A549 (cell line): Measurements from ENCODE around the gene LMBR1. TPM values are rescaled to one million over a fixed set of nuclear protein-coding genes. Genes with fewer than 3 reads are reported as not detected.

ENCODE experiments used
- ATAC-seq, 2 experiments: fragments of 200-7000 bp in 1 of 2; fragments of >200 bp in 1 of 2; cut with Nextera tagmentation in 1 of 2; cut with Tn5 transposase in 1 of 2; 3 replicates each; pipeline versions ENCODE4 v1.8.0 to v1.9.1; 2018 to 2020; ENCODE audit warnings: mild to moderate bottlenecking in 1 of 2, moderate library complexity in 1 of 2
- CTCF ChIA-PET: fragments of 300-600 bp; sonication (Branson Sonifier 250); formaldehyde crosslinking; extraction: SDS; loops from one replicate; lab custom pipeline; 2021; ENCODE audit warnings: antibody characterized with exemption, inconsistent platforms; lab: Yijun Ruan, JAX
- POLR2A ChIA-PET: fragments of 350-600 bp; formaldehyde crosslinking; extraction: SDS; loops from one replicate; lab custom pipeline; 2021; ENCODE audit warnings: antibody characterized with exemption, inconsistent platforms; lab: Yijun Ruan, JAX
- DNase-seq, 2 experiments: peaks; one replicate each; pipeline versions ENCODE4 v3.0.0 to v3.0.0-alpha.2; 2011 to 2016; ENCODE audit warnings: low read depth in 1 of 2, low spot score in 1 of 2
- FAIRE-seq: peaks from 2 replicates; lab custom pipeline; 2011; peaks lifted over from hg19 to GRCh38; lab: Jason Lieb, UNC
- H3K27ac ChIP-seq, 2 experiments: fragments of >200 bp; sonication (Bioruptor Twin); formaldehyde crosslinking; 3 replicates each; pipeline ENCODE4 v1.5.1; 2016 to 2017
- H3K4me1 ChIP-seq: fragments of >200 bp; sonication (Bioruptor Twin); formaldehyde crosslinking; 3 replicates; pipeline ENCODE4 v1.6.1; 2016
- H3K4me2 ChIP-seq: fragments of >200 bp; sonication (Bioruptor Twin); formaldehyde crosslinking; 3 replicates; pipeline ENCODE4 v1.6.1; 2016
- H3K4me3 ChIP-seq: fragments of >200 bp; sonication (Bioruptor Twin); formaldehyde crosslinking; 3 replicates; pipeline ENCODE4 v1.5.1; 2016
- H3K9me3 ChIP-seq: fragments of >200 bp; sonication (Bioruptor Twin); formaldehyde crosslinking; 3 replicates; pipeline ENCODE4 v1.6.1; 2016
- CBX2 ChIP-seq: fragments of 200-600 bp; sonication (generic); IDR thresholded peaks from 2 replicates; pipeline ENCODE4 v1.6.1; 2016; ENCODE audit warnings: low read depth, mild to moderate bottlenecking, borderline replicate concordance
- EHMT2 ChIP-seq: fragments of 200-600 bp; sonication (generic); IDR thresholded peaks from 2 replicates; pipeline ENCODE4 v1.6.1; 2016; ENCODE audit warnings: antibody characterized with exemption, low read depth, mild to moderate bottlenecking, moderate library complexity
- ESRRA ChIP-seq: fragments of 150-350 bp; IDR thresholded peaks from 2 replicates; pipeline ENCODE4 v1.6.1; 2014; ENCODE audit warnings: mild to moderate bottlenecking, low read length, borderline replicate concordance
- FOSB ChIP-seq: fragments of 250-450 bp; sonication (Bioruptor Pico); IDR thresholded peaks from 2 replicates; pipeline ENCODE4 v1.5.0; 2020; ENCODE audit warnings: mild to moderate bottlenecking, moderate library complexity
- FOSL2 ChIP-seq, 2 experiments: fragments of 450-650 bp in 1 of 2; fragments of >200 bp in 1 of 2; sonication (Bioruptor Twin) in 1 of 2; formaldehyde crosslinking; IDR thresholded peaks; 2 replicates each; pipeline versions ENCODE4 v1.5.0 to v1.6.1; 2016 to 2020; ENCODE audit warnings: mild to moderate bottlenecking in 1 of 2, moderate library complexity in 1 of 2
- FOXS1 ChIP-seq: fragments of 250-450 bp; sonication (Bioruptor Pico); IDR thresholded peaks from 2 replicates; pipeline ENCODE4 v1.5.0; 2020; ENCODE audit warnings: mild to moderate bottlenecking, moderate library complexity
- HDAC2 ChIP-seq: fragments of 200-600 bp; sonication (generic); IDR thresholded peaks from 2 replicates; pipeline ENCODE4 v1.6.1; 2016
- HOXB13 ChIP-seq: fragments of 250-450 bp; sonication (Bioruptor Pico); IDR thresholded peaks from 2 replicates; pipeline ENCODE4 v1.5.0; 2020; ENCODE audit warnings: low read depth, mild to moderate bottlenecking, moderate library complexity
- NR3C1 ChIP-seq: fragments of >200 bp; sonication (Bioruptor Twin); formaldehyde crosslinking; IDR thresholded peaks from 3 replicates; pipeline ENCODE4 v1.6.1; 2017
- POLR2AphosphoS2 ChIP-seq: conservative IDR thresholded peaks from 2 replicates; pipeline ENCODE4 v1.6.1; 2012; ENCODE audit warnings: low read length, improper control_type of control experiment, inconsistent platforms
- RAD21 ChIP-seq, 2 experiments: fragments of >200 bp in 1 of 2; sonication (Bioruptor Twin) in 1 of 2; formaldehyde crosslinking in 1 of 2; IDR thresholded peaks in 1 of 2; conservative IDR thresholded peaks in 1 of 2; 2 replicates in 1 of 2; 3 replicates in 1 of 2; pipeline ENCODE4 v1.6.1; 2012 to 2018; ENCODE audit warnings: inconsistent platforms in 1 of 2
- SMC3 ChIP-seq: fragments of >200 bp; sonication (Bioruptor Twin); formaldehyde crosslinking; IDR thresholded peaks from 3 replicates; pipeline ENCODE4 v1.6.1; 2018; ENCODE audit warnings: inconsistent platforms
- ZSCAN20 ChIP-seq: fragments of 250-450 bp; sonication (Bioruptor Pico); IDR thresholded peaks from 2 replicates; pipeline ENCODE4 v1.8.0; 2022; ENCODE audit warnings: mild to moderate bottlenecking, moderate library complexity
- WGBS: methylation state at CpG from one replicate; pipeline ENCODE4 v1.1.6; 2017; ENCODE audit errors: missing lambda C conversion rate; 5-methylcytosine and 5-hydroxymethylcytosine counted together
- polyA plus RNA-seq, 4 experiments: library from polyadenylated mRNA; depleted of rRNA in 3 of 4; stranded (reverse); fragments of >200 nt; fragmentation: RNase III in 1 of 4; extraction: RNeasy Plus Mini Kit Qiagen cat#74134 plus additional on column Dnase treatment in 1 of 4; gene quantifications; 2 replicates in 3 of 4; 3 replicates in 1 of 4; pipeline ENCODE4 v1.2.3, GENCODE V29; 2011 to 2017
- TF ChIP-seq, protein P1 (sequence below): IDR thresholded peaks from 2 replicates; pipeline ENCODE4 v1.6.1; 2012
- TF ChIP-seq, protein P2 (sequence below): fragments of 450-650 bp; IDR thresholded peaks from 2 replicates; pipeline ENCODE4 v1.6.1; 2014; ENCODE audit warnings: antibody characterized with exemption
- TF ChIP-seq, protein P3 (sequence below): fragments of >200 bp; sonication (Bioruptor Twin); formaldehyde crosslinking; IDR thresholded peaks from 3 replicates; pipeline ENCODE4 v1.5.1; 2016
- TF ChIP-seq, protein P4 (sequence below): IDR thresholded peaks from 2 replicates; pipeline ENCODE4 v1.6.1; 2012

The LMBR1 gene
- polyA plus RNA-seq, 2 of the 4 experiments (the other 2 are of a cell fraction): 33.2 to 42.3 TPM

DNA sequence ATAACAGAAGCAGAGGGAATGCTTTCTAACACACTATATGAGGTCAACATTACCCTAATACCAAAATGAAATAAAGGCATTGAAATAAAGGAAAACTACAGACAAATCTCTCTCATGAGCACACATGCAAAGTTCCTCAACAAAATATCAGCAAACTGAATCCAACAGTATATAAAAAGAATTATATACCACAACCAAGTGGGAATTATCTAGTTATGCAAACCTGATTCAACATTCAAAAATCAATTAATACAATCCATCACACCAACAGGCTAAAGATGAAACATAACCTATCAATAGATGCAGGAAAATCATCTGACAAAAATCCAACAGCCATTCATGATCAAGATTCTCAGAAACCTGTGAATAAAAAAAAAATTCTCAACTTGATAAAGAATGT is 34.5 kb downstream of the LMBR1 start (continued):
- TF ChIP-seq, protein P1, sequence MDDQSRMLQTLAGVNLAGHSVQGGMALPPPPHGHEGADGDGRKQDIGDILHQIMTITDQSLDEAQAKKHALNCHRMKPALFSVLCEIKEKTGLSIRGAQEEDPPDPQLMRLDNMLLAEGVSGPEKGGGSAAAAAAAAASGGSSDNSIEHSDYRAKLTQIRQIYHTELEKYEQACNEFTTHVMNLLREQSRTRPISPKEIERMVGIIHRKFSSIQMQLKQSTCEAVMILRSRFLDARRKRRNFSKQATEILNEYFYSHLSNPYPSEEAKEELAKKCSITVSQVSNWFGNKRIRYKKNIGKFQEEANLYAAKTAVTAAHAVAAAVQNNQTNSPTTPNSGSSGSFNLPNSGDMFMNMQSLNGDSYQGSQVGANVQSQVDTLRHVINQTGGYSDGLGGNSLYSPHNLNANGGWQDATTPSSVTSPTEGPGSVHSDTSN: no peak
- TF ChIP-seq HDAC2 (no peak), NR3C1 (no peak), FOSL2 (IDR thresholded peaks at IDR 0.05) (no peak), FOSL2 (CRISPR knock-in tag; IDR thresholded peaks at IDR 0.05) (no peak), EHMT2 (no peak), FOSB (CRISPR knock-in tag) (no peak), RAD21 (conservative IDR thresholded peaks at IDR 0.05 in 1 of 2, IDR thresholded peaks at IDR 0.05 in 1 of 2) (no peak), SMC3 (no peak), ESRRA (no peak)
- TF ChIP-seq, protein P2, sequence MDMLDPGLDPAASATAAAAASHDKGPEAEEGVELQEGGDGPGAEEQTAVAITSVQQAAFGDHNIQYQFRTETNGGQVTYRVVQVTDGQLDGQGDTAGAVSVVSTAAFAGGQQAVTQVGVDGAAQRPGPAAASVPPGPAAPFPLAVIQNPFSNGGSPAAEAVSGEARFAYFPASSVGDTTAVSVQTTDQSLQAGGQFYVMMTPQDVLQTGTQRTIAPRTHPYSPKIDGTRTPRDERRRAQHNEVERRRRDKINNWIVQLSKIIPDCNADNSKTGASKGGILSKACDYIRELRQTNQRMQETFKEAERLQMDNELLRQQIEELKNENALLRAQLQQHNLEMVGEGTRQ: no peak
- TF ChIP-seq, protein P3, sequence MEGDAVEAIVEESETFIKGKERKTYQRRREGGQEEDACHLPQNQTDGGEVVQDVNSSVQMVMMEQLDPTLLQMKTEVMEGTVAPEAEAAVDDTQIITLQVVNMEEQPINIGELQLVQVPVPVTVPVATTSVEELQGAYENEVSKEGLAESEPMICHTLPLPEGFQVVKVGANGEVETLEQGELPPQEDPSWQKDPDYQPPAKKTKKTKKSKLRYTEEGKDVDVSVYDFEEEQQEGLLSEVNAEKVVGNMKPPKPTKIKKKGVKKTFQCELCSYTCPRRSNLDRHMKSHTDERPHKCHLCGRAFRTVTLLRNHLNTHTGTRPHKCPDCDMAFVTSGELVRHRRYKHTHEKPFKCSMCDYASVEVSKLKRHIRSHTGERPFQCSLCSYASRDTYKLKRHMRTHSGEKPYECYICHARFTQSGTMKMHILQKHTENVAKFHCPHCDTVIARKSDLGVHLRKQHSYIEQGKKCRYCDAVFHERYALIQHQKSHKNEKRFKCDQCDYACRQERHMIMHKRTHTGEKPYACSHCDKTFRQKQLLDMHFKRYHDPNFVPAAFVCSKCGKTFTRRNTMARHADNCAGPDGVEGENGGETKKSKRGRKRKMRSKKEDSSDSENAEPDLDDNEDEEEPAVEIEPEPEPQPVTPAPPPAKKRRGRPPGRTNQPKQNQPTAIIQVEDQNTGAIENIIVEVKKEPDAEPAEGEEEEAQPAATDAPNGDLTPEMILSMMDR: no peak

DNA sequence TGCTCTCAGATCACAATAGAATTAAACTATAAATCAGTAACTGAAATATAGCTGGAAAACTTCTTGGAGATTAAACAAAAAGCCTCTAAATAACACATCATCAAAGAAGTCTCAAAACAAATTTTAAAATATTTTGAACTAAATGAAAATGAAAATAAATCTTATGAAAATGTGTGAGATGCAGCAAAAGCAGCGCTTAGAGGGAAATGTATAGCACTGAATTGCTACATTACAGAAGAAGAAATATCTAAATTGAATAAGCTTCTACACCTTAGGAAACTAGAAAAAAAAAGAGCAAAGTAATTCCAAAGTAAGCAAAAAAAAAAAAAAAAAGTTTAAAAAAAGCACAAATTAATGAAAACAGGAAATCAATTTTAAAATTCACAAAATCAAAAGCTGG is 35.2 kb downstream of the LMBR1 start:
- ATAC-seq (no peak), DNase-seq (no peak), FAIRE-seq (no peak)
- POLR2A ChIA-PET: interaction anchor here (0.5 to 0.7 kb wide), 3 partner anchors 8 to 115 kb away, joined by 3 to 5 read pairs (median 4); no protein-coding TSS in a partner anchor
- Histone ChIP-seq H3K4me1 (no peaks in the 10 kb centered on the region), H3K27ac (no peak overlapping the region), H3K4me3 (no peak overlapping the region), H3K9me3 (peaks cover 32% of the 10 kb centered on the region), H3K4me2 (no peak overlapping the region)
- CTCF ChIA-PET: no interaction called here
- TF ChIP-seq ZSCAN20 (CRISPR knock-in tag) (no peak), HDAC2 (0 out of 2 replicates have a peak, but pooled peaks have one; percentile 38), FOXS1 (CRISPR knock-in tag) (no peak), HOXB13 (no peak), CBX2 (no peak)
- TF ChIP-seq, protein P4, sequence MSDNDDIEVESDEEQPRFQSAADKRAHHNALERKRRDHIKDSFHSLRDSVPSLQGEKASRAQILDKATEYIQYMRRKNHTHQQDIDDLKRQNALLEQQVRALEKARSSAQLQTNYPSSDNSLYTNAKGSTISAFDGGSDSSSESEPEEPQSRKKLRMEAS: no peak
- 92% methylated on average over 1 of the region's 1 CpG for WGBS

DNA sequence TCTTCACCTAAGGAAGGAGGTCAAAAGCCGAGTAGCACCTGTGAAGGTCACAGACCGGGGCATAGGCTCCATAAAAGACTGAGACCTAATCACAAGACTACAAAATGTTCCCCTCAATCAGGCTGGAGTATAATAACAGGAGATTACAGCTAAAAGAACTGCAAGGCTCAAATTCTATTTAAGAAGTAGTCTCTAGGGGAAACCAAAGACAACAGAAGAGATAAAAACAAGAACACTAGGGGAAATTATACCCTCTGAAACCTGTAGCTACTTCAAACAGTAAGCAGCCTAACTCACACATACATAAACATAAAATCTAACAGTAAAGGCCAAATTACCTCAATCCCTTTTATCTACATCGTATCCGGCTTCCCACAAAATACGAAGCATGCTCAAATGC is 38.3 kb downstream of the LMBR1 start:
- ATAC-seq: no peak
- no peaks in the 10 kb centered on the region for H3K4me1 ChIP-seq
- 95% methylated on average over 5 of the region's 5 CpGs for WGBS
- H3K4me2 ChIP-seq: no peak overlapping the region
- ChIA-PET CTCF (no interaction called here), POLR2A (no interaction called here)
- FAIRE-seq: no peak
- TF ChIP-seq, protein P2: no peak
- TF ChIP-seq POLR2AphosphoS2: no peak
- peaks cover 18% of the 10 kb centered on the region for H3K9me3 ChIP-seq
- no peak overlapping the region for H3K4me3 ChIP-seq
- no peak for DNase-seq
- no peak overlapping the region for H3K27ac ChIP-seq
